GM19468 (cell line): ENCODE results near the gene RIPK4.
"Not testable (repeated sequence)": the region's sequence is repeated elsewhere in the genome, so short reads cannot be mapped to it uniquely, and the experiment has no call there.

Experiments
- ATAC-seq: cut with Tn5 transposase; IDR thresholded peaks from one replicate; pipeline ENCODE4 v1.9.1; 2021; ENCODE audit warnings: mild to moderate bottlenecking, moderate library complexity, moderate number of reproducible peaks; ENCODE audit not compliant: unreplicated experiment; ENCODE audit errors: extremely low read depth

The RIPK4 gene

GRCh38 chr21:41722052-41723018 lies 44.5 kb downstream of the RIPK4 start:
- no peak for ATAC-seq

- ATAC-seq, result no peak
Measured at GRCh38 chr21:41720250-41720649, 46.6 kb downstream of the RIPK4 start.

GRCh38 chr21:41719691-41720090 lies 47.2 kb downstream of the RIPK4 start:
- no peak for ATAC-seq

GRCh38 chr21:41717573-41718330 lies 49.1 kb downstream of the RIPK4 start:
- ATAC-seq, result no peak

GRCh38 chr21:41716751-41717150 lies 50.1 kb downstream of the RIPK4 start:
- no peak for ATAC-seq

- ATAC-seq, result no peak
Measured at GRCh38 chr21:41715649-41716281, 51.1 kb downstream of the RIPK4 start.

- ATAC-seq, result not testable (repeated sequence)
Measured at GRCh38 chr21:41714299-41714865, 52.5 kb downstream of the RIPK4 start.

- ATAC-seq, result no peak
Measured at GRCh38 chr21:41713495-41714281, 53.2 kb downstream of the RIPK4 start.

GRCh38 chr21:41712730-41713129 lies 54.1 kb downstream of the RIPK4 start:
- ATAC-seq, result no peak

- no peak for ATAC-seq
Measured at GRCh38 chr21:41712201-41712600, 54.7 kb downstream of the RIPK4 start.

GRCh38 chr21:41711416-41712007 lies 55.3 kb downstream of the RIPK4 start:
- no peak for ATAC-seq

- ATAC-seq, result no peak
Measured at GRCh38 chr21:41710823-41711160, 56.1 kb downstream of the RIPK4 start.

GRCh38 chr21:41709965-41710822 lies 56.7 kb downstream of the RIPK4 start:
- no peak for ATAC-seq

- ATAC-seq, result no peak
Measured at GRCh38 chr21:41709166-41709565, 57.7 kb downstream of the RIPK4 start.

- no peak for ATAC-seq
Measured at GRCh38 chr21:41707960-41708330, 58.9 kb downstream of the RIPK4 start.

GRCh38 chr21:41707231-41707959 lies 59.5 kb downstream of the RIPK4 start:
- ATAC-seq, result no peak

- ATAC-seq, result no peak
Measured at GRCh38 chr21:41706678-41707077, 60.2 kb downstream of the RIPK4 start.

- ATAC-seq, result no peak
Measured at GRCh38 chr21:41706263-41706639, 60.6 kb downstream of the RIPK4 start.
